NCI-H128 (cell line): Measurements from ENCODE around the gene EFNA4.

Experiments used
- DNase-seq: peaks from one replicate; lab custom pipeline; 2025; ENCODE audit not compliant: unreplicated experiment; lab: John Stamatoyannopoulos, UW

Gene EFNA4, protein sequence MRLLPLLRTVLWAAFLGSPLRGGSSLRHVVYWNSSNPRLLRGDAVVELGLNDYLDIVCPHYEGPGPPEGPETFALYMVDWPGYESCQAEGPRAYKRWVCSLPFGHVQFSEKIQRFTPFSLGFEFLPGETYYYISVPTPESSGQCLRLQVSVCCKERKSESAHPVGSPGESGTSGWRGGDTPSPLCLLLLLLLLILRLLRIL

DNA sequence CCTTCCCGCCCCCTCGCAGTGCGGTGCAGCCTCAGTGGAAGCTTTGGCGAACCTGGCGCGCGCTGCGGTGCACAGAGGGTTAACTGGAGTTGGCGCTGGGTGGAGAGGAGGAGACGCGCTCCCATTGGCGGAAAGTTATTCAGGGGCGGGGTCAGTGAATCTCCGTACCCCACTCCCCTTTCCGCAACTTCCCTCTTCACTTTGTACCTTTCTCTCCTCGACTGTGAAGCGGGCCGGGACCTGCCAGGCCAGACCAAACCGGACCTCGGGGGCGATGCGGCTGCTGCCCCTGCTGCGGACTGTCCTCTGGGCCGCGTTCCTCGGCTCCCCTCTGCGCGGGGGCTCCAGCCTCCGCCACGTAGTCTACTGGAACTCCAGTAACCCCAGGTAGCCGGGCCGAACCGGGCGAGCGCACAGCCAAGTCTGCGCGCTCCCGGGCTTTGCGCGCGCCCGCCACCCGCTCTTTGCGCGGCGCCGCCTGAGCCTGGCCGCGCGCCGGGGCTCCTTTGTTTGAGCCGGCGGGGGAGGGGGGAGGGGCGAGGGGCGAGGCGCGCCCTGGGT, at the start of gene EFNA4:
TSS of gene EFNA4 (plus strand) at position 191 of the 561 bp plus-strand sequence. CDS start at position 275, 84 bp downstream.
- DNase-seq: peak; percentile 41

DNA sequence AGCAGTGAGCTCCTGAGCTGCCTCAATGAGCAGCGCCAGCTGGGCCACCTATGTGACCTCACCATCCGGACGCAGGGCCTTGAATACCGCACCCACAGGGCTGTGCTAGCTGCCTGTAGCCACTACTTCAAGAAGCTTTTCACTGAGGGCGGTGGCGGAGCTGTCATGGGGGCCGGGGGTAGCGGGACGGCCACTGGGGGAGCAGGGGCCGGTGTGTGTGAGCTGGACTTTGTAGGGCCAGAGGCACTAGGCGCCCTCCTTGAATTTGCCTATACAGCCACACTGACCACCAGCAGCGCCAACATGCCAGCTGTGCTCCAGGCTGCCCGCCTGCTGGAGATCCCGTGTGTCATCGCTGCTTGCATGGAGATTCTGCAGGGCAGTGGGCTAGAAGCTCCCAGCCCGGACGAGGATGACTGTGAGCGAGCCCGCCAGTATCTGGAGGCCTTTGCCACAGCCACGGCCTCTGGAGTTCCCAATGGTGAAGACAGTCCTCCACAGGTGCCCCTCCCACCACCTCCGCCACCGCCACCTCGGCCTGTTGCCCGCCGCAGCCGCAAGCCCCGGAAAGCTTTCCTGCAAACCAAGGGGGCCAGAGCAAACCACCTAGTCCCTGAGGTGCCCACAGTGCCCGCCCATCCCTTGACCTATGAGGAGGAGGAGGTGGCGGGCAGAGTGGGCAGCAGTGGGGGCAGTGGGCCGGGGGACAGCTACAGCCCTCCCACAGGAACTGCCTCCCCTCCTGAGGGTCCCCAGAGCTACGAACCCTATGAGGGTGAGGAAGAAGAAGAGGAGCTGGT, 48.6 kb upstream of the EFNA4 start:
- DNase-seq: no peak

DNA sequence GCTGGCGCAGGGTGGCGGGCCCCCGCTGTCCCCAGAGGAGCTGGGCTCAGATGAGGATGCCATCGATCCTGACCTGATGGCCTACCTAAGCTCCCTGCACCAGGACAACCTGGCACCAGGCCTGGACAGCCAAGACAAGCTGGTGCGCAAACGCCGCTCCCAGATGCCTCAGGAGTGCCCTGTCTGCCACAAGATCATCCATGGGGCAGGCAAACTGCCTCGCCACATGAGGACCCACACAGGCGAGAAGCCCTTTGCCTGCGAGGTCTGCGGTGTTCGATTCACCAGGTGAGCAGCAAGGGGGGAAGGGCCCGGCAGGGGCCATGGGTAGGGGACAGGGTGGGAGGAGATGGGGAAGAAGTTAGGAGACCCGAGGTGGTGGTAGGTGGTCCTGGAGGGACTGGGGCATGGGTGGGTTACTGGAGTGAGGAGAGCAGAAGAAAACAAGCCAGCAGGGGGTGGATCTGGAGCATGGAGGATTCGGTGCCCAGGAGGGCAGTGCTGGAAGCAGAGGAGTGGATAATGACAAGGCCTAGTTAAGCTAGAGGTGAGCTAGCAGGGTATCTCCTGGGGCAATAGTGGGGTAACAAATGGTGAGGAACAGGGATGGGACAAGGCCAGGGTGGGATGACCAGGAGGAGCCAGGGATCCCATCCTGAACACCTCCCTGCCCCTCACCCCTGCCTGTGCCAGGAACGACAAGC, 47.9 kb upstream of the EFNA4 start:
- no peak for DNase-seq

DNA sequence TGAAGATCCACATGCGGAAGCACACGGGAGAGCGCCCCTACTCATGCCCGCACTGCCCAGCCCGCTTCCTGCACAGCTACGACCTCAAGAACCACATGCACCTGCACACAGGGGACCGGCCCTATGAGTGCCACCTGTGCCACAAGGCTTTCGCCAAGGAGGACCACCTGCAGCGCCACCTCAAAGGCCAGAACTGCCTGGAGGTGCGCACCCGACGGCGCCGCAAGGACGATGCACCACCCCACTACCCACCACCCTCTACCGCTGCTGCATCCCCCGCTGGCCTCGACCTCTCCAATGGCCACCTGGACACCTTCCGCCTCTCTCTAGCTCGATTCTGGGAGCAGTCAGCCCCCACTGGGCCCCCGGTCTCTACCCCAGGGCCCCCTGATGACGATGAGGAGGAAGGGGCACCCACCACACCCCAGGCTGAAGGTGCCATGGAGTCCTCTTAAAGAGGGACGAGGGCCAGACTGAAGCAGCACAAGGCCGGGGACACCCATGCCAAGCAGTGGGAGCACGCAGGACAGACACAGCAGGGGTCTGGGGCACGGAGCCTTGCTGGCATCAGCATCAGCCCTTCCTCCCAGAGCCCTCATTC, 47.2 kb upstream of the EFNA4 start:
- no peak for DNase-seq

DNA sequence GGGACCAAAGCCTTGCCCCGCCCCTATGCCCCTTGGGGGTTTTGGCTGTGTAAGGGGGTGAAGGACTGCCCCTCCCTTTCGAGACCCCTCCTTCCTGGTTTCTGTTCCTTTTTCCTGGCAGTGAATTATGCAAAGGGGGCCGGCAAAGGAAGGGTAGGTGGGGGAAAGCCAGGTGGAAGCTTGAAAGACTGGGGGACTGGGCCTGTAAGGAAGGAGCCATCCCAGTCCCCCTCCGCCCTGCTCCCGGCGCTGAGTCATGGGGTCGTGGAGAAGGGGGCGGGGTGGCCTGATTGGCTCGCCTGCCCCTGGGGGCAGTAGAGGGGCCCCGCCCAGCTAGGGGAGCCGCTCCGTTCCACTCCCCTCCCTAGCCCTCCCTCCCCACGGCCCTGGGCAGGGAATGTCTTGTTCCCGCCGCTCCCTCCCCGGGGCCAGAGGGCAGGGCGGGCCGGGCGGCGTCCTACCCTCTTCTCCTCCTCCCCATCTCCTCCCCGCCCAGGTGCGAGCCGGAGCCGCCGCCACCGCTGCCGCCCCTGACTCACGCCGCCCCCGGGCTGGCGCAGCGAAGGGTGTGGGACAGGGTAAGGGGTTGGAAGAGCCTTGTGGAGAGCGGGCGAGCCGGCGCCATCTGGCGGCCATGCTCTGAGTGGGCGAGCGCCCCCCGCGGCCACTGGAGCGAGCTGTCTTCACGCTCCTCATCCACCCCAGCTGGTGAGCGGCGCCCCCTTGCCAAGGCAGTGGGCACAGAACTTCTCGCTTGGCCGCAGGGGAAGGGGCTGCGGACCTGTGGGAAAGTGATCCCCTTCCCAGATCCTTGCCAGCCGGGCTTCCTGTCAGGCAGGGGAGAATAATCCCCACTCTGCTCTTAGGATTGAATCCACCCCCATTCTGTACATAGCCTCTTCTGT, 46.2 kb upstream of the EFNA4 start:
- peak; percentile 71 for DNase-seq

DNA sequence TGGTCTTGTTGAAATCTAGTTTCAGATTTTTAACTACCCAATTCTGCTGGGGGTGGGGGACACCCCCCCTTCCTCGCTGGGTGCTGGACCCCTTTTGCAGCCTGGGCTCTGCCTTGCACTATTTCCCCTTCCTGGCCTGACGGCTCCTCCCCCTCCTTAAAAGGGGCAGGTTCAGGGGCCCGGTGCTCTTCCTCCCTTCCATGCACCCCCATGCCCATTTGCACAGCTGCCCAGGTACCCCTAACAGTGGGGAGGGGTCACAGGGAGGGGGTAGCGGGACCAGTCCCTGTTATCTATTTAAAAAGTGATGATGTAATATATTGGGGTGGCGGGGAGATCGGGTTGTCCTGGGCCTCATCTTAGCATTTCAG, 45.6 kb upstream of the EFNA4 start:
- DNase-seq: no peak

DNA sequence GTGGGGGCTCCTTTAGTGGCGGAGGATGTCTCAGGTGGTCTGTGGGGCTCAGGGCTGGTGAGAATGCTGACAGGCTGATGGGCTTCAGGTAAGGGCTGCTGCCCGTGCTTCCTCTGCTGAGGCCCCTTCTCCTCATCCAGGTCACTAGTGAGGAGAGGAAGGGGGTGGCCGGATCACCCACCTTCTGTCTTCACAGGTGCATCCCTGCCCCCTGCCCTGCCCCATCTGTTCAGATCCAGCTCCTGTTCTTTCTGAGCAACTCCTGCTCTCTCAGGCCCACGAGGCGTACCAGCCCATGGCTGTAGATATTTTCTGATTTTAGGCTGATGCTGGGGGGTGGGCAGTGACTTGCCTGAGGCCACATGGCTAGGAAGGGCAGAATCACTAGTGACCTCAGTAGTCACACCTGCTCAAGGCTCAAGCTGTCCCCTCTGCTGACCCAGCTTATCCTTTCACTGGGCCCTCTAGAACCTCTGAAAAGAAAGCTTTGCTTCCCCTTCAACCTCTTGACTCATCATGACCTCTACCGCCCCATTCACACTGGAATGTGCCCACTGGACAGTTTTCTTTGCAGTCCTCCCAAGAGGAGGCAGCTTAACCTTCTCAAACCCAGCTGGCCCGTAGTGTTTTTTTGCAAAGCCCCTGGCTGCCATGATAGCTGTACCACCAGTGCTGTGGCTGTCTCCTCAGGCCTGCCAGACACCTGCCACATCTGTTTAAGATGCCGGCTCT, 44.8 kb upstream of the EFNA4 start:
- DNase-seq: no peak

DNA sequence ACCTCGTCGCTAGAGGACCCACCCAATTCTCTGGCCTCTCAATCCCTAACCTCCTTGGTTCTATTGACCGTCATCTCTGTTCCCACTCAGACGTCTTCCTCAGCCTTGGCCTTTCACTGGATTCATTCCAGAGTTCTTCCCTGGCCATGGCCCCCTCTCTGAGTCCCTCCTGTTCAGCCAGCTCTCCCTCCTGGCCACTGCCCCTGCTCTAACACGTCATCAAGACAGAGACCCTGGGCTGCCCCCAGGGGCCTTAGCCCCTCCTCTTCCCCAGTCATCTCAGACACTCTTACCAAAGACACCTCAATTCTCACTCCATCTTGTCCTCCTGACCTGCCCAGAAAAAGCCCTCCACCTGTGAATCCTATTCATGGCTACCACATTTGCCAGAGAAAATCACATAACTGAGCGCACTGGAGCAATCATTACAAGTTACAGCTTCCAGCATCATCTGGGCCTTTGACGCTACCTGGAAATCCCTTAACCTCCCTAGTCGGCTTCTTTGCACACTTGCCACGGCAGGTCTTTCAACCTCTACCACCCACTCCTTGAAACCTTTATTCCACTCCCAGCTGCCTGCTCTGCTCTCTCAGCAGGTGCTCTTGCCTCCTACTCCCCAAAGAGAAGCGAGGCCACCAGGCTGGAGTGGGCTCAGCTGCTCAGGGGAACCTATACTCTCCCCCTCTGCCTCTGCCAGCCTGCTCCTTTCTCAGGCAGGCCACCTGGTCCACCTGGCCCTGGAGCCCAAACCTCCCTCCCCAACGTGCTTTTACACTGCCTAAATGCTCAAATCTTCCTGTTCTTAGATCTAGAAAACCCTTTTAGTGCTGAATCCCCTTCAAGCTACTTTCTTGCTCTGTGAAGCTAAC, 43.9 kb upstream of the EFNA4 start:
- no peak for DNase-seq

DNA sequence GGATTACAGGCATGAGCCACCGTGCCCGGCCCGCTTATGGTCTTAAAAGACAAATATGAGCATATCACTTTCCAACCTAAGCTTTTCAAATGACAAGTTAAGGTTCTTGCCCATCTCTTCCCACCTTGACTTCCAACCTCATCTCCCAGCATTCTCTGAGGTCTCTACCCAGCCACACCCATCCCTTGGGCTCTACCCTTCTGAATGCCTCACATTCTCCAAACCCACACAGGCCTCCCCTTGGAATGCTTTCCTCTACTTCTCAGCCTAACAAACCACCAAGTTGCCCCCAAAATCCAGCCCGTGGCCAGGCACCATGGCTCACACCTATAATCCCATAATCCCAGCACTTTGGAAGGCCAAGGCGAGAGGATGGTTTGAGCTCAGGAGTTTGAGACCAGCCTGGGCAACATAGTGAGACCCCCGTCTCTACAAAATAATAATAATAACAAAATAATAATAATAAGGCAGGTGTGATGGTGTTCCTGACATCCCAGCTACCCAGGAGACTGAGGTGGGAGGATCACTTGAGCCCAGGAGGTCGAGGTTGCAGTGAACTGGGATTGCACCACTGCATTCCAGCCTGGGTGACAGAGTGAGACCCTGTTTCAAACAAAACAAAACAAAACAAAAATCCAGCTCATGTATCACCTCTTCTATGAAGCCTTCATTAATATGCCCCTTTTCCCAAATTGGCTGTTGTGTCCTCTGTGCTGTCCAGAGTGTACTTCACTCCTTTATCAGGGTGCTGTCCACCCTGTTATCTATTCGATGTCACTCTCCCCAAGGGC, 41.2 kb upstream of the EFNA4 start:
- no peak for DNase-seq

DNA sequence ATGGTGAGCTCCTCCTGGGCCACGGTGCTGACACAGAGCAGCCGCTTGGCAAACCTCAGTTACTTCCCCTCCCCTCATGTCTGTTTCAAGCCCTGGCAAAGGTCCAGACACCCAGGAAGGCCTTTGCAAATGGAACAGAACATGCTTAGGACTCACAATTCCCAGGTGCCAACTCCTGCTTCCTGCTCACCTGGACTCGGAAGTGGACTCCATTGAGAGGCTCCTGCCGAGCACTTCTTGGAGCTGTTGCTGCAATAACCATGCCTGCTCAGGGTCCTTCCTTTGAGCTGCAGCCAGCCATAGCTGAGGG, 40.7 kb upstream of the EFNA4 start:
- DNase-seq: no peak

DNA sequence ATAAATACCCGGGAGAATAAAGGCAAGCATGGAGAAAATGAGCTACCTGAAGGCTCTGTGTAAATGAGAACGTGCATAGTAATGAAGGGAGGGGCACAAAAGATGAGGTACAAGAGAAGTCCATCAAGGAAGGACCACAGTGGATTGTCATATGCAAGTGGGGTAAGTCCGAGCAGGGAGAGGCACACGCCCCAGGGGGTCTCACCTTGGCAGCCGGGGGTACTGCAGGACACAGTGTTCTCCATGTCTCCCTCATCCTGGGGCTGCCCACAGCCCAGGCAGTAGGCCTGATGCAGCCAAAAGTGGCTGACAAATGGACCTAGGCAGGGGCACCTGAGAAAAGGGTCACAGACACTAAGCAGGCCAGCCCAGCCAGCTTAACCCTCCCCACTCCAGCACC, 39.9 kb upstream of the EFNA4 start:
- DNase-seq: no peak

DNA sequence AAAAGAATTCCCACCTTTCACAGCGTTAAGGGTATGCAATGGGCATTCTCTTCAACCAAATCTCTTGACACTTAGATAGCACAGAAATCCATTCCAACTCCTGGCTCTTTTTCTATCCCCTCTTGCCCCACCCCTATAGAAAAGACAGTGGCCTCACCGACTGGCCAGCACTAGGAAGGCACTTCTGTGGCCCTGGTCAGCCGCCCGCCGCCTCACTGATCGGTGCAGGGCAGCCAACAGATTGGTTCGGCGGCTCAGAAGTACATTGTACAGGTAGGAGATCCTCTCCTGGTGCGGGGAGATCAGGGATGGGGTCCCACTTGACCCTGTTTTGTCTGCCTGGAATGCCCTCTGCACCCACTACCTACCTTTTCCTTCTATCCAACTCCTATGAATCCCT, 39.2 kb upstream of the EFNA4 start:
- DNase-seq: no peak

DNA sequence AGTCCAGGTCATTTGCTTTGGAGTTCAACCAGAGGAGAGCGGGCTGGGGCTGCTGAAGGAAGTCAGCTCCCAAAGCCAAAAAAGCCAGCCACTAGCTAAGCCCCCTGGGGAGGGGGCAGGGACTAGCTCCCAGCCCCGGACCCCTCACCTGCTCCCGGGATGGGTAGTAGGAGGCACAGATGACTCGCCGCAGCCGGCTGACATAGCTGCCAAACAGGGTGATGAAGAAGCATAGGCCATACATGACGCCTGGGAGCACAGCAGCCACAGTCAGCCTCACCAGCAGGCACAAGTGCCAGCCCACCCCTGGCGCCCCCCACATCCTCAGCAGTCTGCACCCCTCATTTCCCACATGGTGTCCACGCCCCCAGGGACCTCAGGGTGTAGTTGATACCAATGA, 37.4 kb upstream of the EFNA4 start:
- no peak for DNase-seq

DNA sequence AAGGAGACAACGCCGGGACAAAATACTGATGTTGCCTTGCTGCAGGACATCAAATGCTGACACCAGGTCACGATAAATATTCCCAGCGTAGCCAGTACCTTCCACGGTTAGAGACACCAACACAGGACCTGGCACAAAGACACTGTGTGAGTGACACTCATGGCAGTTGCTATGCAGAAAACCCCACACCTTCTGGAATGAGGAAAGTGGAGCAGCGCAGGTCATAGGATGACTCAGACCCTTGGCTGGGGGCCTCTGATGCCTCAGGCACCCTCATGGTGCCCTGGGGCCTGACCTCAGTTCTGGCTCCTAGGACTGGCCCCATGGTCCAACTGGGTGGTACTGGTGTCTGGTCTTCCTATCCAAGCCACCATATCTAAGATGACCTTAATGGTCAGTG, 37.0 kb upstream of the EFNA4 start:
- no peak for DNase-seq

DNA sequence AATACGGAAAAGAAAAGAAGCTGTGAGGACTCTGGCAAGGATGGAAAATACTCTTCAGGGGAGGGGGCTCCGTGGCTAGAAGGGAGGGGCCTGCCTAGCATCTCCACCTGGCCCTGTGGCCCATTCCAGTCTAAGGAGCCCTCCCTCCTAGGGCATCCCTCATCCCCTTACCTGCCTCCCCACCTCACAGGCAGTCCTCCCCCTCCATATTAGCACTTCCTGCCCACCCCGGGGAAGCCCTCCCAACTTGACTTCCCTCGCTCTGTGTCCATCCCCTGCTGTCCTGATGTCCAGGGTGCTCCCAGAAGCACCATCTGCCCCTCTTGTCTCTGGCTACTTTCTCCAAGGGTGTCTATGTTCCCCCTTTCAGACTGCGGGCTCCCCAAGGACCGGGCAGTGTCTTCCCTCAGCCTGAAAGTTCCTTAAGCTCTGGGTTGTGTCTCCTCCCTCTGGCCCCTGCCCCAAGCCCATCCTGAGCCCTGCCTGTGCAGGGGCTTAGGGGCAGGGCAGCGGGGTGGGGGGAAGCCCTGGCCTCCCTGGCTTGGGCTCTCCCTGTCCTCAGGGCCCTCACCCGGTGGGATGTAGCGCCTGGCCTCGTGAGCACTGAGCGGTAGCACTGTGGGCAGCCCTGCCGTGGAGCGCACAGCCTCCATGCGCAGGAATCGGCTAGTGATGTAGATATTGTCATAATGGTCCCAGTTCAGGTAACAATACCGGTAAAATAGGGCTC, 33.9 kb upstream of the EFNA4 start:
- no peak for DNase-seq

DNA sequence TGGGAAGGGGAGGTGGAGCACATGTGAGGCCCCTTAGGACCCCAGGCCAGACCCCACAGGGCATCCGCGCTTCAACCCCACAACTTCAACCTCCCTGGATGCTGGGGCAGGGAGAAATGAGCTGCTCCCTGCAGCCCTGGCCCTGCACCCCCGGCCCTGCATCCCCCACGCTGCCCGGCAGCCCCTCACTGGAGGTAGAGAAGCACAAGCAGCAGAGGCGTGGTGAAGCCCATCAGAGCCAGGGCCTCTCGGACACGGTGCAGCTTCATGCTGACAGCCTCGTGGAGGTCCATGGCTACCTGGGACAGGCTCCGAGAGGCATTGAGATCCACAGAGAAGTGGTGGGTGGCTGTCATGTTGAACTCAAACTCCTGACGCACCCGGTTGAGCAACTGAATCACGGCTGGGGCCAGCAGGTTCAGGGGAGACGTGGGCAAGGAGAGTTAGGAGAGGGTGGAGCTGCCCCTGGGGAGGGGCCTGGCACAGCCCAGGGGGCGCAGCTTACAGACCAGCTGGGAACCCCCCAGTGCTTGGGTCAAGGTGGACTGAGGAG, 33.2 kb upstream of the EFNA4 start:
- no peak for DNase-seq

DNA sequence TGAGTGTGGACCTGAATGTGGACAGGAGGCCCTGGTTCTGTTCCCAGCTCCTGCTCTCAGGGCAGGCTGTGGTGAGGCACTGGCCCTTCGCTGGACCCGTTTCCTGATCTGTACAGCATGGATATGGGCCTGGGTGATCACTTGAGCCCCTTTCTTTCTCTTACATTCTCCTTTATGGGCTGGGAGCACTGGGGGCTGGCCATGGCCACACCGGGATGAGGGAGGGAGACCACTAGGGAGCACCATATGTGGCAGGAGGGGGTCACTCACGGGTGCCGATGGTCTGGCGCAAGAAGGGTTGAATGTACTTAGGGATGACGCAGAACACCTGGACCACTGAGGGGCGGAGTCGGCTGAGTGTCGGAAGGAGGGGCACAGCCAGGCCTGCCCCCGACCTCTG, 32.6 kb upstream of the EFNA4 start:
- no peak for DNase-seq
